DND-41 (cell line): ENCODE data around the gene HES3.

Experiments
- ATAC-seq: fragments of 200-7000 bp; cut with Tn5 transposase; 3 replicates; pipeline ENCODE4 v1.9.1; 2021; ENCODE audit warnings: low read depth; ENCODE audit not compliant: insufficient read depth
- DNase-seq: peaks from one replicate; pipeline ENCODE4 v3.0.0-alpha.2; 2020
- H2AFZ ChIP-seq: 2 replicates; pipeline ENCODE4 v1.6.0; 2012; ENCODE audit warnings: low read depth, low read length
- H3K27ac ChIP-seq: 2 replicates; pipeline ENCODE4 v1.5.1; 2012; ENCODE audit warnings: low read length, inconsistent platforms
- H3K27me3 ChIP-seq: fragments of 200-600 bp; sonication (generic); 2 replicates; pipeline ENCODE4 v1.6.0; 2012; ENCODE audit warnings: low read length, mild to moderate bottlenecking, inconsistent platforms; ENCODE audit not compliant: insufficient read depth, poor library complexity
- H3K36me3 ChIP-seq: 2 replicates; pipeline ENCODE4 v1.5.1; 2012; ENCODE audit warnings: low read length, inconsistent platforms; ENCODE audit not compliant: insufficient read depth
- H3K4me1 ChIP-seq: 2 replicates; pipeline ENCODE4 v1.5.1; 2012; ENCODE audit warnings: mild to moderate bottlenecking, low read length; ENCODE audit not compliant: insufficient read depth
- H3K4me2 ChIP-seq: 2 replicates; pipeline ENCODE4 v1.6.0; 2012; ENCODE audit warnings: mild to moderate bottlenecking, moderate library complexity, low read length, inconsistent platforms; ENCODE audit not compliant: insufficient read depth
- H3K4me3 ChIP-seq, 2 experiments: fragments of 200-600 bp in 1 of 2; shearing (Covaris generic) in 1 of 2; 2 replicates each; pipeline ENCODE4 v1.5.1; 2012 to 2016; ENCODE audit warnings: inconsistent platforms in 2 of 2, low read length in 2 of 2, mild to moderate bottlenecking in 2 of 2, low read depth in 1 of 2, moderate library complexity in 1 of 2
- H3K79me2 ChIP-seq: 2 replicates; pipeline ENCODE4 v1.6.0; 2012; ENCODE audit warnings: low read length, inconsistent platforms; ENCODE audit not compliant: insufficient read depth
- H3K9ac ChIP-seq: 2 replicates; pipeline ENCODE4 v1.6.0; 2012; ENCODE audit warnings: low read depth, mild to moderate bottlenecking, inconsistent platforms, low read length, moderate library complexity
- H3K9me3 ChIP-seq: 2 replicates; pipeline ENCODE4 v1.5.1; 2012; ENCODE audit warnings: low read length, moderate library complexity, mild to moderate bottlenecking, inconsistent platforms; ENCODE audit not compliant: insufficient read depth, severe bottlenecking
- H4K20me1 ChIP-seq: 2 replicates; pipeline ENCODE4 v1.6.0; 2012; ENCODE audit warnings: low read length; ENCODE audit not compliant: insufficient read depth
- EZH2 ChIP-seq: IDR thresholded peaks from 3 replicates; pipeline ENCODE4 v1.6.1; 2012; ENCODE audit warnings: borderline replicate concordance, low read depth, mild to moderate bottlenecking, moderate library complexity, low read length, inconsistent platforms; ENCODE audit not compliant: severe bottlenecking
- TF ChIP-seq, protein P1 (sequence below): IDR thresholded peaks from 2 replicates; pipeline ENCODE4 v1.5.1; 2012; ENCODE audit warnings: borderline replicate concordance, low read length, moderate library complexity, mild to moderate bottlenecking; ENCODE audit not compliant: poor library complexity, severe bottlenecking; ENCODE audit errors: extremely low read depth

HES3 gene

GRCh38 chr1:6241887-6242740 is 1.9 kb upstream of the HES3 start:
- no peak overlapping the region for H2AFZ ChIP-seq
- H3K4me1 ChIP-seq, result peaks cover 8% of the 10 kb centered on the region
- H4K20me1 ChIP-seq, result peaks cover 26% of the 10 kb centered on the region
- no peaks in the 10 kb centered on the region for H3K27me3 ChIP-seq
- H3K79me2 ChIP-seq, result no peaks in the 10 kb centered on the region
- no peaks in the 10 kb centered on the region for H3K36me3 ChIP-seq
- ATAC-seq (no peak), DNase-seq (no peak)
- no peak overlapping the region for H3K9ac ChIP-seq
- no peak overlapping the region for H3K4me3 ChIP-seq
- H3K4me2 ChIP-seq, result no peak overlapping the region
- H3K27ac ChIP-seq, result no peak overlapping the region
- no peaks in the 10 kb centered on the region for H3K9me3 ChIP-seq
- TF ChIP-seq, protein P1, sequence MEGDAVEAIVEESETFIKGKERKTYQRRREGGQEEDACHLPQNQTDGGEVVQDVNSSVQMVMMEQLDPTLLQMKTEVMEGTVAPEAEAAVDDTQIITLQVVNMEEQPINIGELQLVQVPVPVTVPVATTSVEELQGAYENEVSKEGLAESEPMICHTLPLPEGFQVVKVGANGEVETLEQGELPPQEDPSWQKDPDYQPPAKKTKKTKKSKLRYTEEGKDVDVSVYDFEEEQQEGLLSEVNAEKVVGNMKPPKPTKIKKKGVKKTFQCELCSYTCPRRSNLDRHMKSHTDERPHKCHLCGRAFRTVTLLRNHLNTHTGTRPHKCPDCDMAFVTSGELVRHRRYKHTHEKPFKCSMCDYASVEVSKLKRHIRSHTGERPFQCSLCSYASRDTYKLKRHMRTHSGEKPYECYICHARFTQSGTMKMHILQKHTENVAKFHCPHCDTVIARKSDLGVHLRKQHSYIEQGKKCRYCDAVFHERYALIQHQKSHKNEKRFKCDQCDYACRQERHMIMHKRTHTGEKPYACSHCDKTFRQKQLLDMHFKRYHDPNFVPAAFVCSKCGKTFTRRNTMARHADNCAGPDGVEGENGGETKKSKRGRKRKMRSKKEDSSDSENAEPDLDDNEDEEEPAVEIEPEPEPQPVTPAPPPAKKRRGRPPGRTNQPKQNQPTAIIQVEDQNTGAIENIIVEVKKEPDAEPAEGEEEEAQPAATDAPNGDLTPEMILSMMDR, result no peak
- no peak for TF ChIP-seq EZH2

DNA sequence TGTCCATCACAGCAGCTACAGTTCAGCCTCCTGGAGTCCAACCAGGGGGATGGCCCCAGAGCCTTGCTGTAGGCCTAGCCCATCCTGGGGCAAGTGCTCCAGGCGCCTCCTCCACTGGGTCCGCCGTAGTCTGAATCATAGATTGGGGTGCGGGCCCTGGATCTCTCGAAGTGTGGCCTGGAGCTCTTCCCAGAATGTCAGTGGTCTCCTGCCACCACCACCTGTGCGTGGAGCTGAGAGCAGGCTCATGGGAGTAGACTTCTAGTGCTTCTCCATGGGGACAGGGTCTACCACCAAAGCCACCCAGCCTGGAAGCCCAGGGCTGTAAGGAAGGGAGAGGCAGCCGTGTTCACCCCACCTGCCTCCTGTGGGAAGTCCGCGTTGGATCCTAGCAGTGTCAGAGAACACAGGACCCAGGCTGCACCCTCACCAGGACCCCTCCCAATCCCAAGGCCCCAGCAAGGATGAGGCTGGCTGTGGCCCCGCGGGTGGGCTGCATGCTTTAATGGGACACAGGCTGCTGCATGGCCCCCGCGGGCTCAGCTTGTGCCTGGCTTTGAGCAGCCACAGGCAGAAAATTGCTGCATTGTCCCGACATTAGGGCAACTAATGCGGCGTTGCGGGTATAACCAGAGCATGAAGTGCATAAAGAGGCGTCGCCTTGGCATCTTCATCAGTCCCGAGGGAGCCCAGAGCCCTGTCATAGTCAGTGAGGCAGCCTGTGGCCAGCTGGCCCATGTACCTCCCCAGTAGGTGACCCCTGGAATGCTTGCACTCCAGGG is 735 bp upstream of the HES3 start:
- H3K79me2 ChIP-seq, result no peaks in the 10 kb centered on the region
- no peak overlapping the region for H3K9ac ChIP-seq
- DNase-seq (no peak), ATAC-seq (no peak)
- no peak overlapping the region for H3K4me3 ChIP-seq
- TF ChIP-seq EZH2, result no peak
- TF ChIP-seq, protein P1, result no peak
- no peak overlapping the region for H3K4me2 ChIP-seq
- H4K20me1 ChIP-seq, result peaks cover 30% of the 10 kb centered on the region
- no peaks in the 10 kb centered on the region for H3K36me3 ChIP-seq
- H3K27ac ChIP-seq, result no peak overlapping the region
- H3K27me3 ChIP-seq, result no peaks in the 10 kb centered on the region
- H3K4me1 ChIP-seq, result peaks cover 8% of the 10 kb centered on the region
- H3K9me3 ChIP-seq, result no peaks in the 10 kb centered on the region
- H2AFZ ChIP-seq, result no peak overlapping the region

DNA sequence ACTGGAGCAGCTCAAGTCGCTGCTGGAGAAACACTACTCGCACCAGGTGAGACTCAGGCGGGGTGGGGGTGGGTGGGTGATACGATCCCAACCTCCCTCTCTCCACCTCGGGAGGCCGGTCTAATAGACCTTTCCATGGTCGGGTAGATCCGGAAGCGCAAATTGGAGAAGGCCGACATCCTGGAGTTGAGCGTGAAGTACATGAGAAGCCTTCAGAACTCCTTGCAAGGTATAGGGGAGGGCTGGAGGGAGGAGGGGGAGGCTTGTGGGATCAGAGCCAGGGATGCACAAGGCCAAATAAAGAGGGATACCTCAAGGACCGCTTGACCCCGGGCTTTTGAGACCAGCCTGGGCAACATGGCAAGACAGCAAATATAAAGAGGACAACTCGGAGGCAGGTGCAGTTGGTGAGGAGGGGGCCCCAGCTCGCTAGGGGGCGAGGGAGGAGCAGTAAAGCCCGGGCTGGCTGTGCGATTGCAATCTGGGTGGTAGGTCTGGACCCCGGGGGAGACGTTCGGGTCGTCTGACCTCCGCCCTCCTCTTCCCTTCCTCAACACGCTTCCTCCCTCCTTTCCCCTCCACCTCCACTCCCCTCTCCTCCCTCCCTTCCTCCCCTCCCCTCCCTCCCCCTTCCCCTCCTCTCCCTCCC is 546 bp downstream of the HES3 start:
- peaks cover 30% of the 10 kb centered on the region for H4K20me1 ChIP-seq
- H3K4me3 ChIP-seq, result no peak overlapping the region
- H3K4me1 ChIP-seq, result peaks cover 8% of the 10 kb centered on the region
- no peak overlapping the region for H2AFZ ChIP-seq
- TF ChIP-seq, protein P1, result no peak
- TF ChIP-seq EZH2, result no peak
- H3K36me3 ChIP-seq, result no peaks in the 10 kb centered on the region
- H3K27me3 ChIP-seq, result no peaks in the 10 kb centered on the region
- peak overlapping the region; percentile 41; the same call in 1 of the 2 replicates for H3K4me2 ChIP-seq
- H3K79me2 ChIP-seq, result no peaks in the 10 kb centered on the region
- H3K27ac ChIP-seq, result no peak overlapping the region
- no peak overlapping the region for H3K9ac ChIP-seq
- H3K9me3 ChIP-seq, result no peaks in the 10 kb centered on the region
- DNase-seq (no peak), ATAC-seq (peak; percentile 28)
